Endothelial cell of umbilical vein (primary cell): ENCODE results near the gene PHAX. TPM values are rescaled to one million over a fixed set of nuclear protein-coding genes. Genes with fewer than 3 reads are reported as not detected.
A peak's percentile ranks its signal among the peaks of the same experiment; 100 is the strongest.

Experiments
- BruUV-seq: library from RNA; stranded (reverse); fragments of 400-500 nt; replicated peaks from 2 replicates; lab custom pipeline; 2021; lab: Mats Ljungman, UMichigan
- CTCF ChIA-PET: fragments of 300-600, 350-600 bp; sonication (Branson Sonifier 250); formaldehyde crosslinking; loops from one replicate; lab custom pipeline; 2021; ENCODE audit warnings: antibody characterized with exemption, inconsistent platforms; lab: Charles Lee
- POLR2A ChIA-PET: fragments of 300-600, 350-600 bp; sonication (Branson Sonifier 250); formaldehyde crosslinking; loops from one replicate; lab custom pipeline; 2021; ENCODE audit warnings: antibody characterized with exemption, inconsistent platforms; lab: Charles Lee
- DNase-seq: peaks from one replicate; pipeline ENCODE4 v3.0.0-alpha.2; 2011; ENCODE audit warnings: low read depth, low spot score
- FAIRE-seq: peaks from 2 replicates; lab custom pipeline; 2011; peaks lifted over from hg19 to GRCh38; lab: Jason Lieb, UNC
- H2AFZ ChIP-seq: 2 replicates; pipeline ENCODE4 v1.6.0; 2012; ENCODE audit warnings: low read depth, low read length, control low read depth, inconsistent platforms
- H3K27ac ChIP-seq: 2 replicates; pipeline ENCODE4 v1.5.1; 2011; ENCODE audit warnings: low read depth, mild to moderate bottlenecking, control low read depth, low read length, moderate library complexity; ENCODE audit not compliant: insufficient read depth
- H3K27me3 ChIP-seq, 2 experiments: 2 replicates each; pipeline versions ENCODE4 v1.6.0 to v1.6.1; 2011; ENCODE audit warnings: low read length in 2 of 2, mixed read lengths in 1 of 2; ENCODE audit not compliant: control insufficient read depth in 2 of 2, insufficient read depth in 2 of 2
- H3K36me3 ChIP-seq, 2 experiments: 2 replicates in 1 of 2; 3 replicates in 1 of 2; pipeline ENCODE4 v1.5.1; 2011; ENCODE audit warnings: low read length in 2 of 2, mild to moderate bottlenecking in 1 of 2, moderate library complexity in 1 of 2; ENCODE audit not compliant: control insufficient read depth in 2 of 2, insufficient read depth in 2 of 2; ENCODE audit errors: extremely low read depth in 1 of 2
- H3K4me1 ChIP-seq: 3 replicates; pipeline ENCODE4 v1.5.1; 2011; ENCODE audit warnings: mild to moderate bottlenecking, low read length; ENCODE audit not compliant: control insufficient read depth, insufficient read depth; ENCODE audit errors: extremely low read depth
- H3K4me2 ChIP-seq: 2 replicates; pipeline ENCODE4 v1.6.1; 2011; ENCODE audit warnings: low read length, control low read depth, mixed read lengths; ENCODE audit not compliant: insufficient read depth
- H3K4me3 ChIP-seq, 3 experiments: fragments of 200-600 bp in 1 of 3; sonication (generic), shearing (Covaris generic) in 1 of 3; replicated peaks in 1 of 3; 2 replicates each; pipeline ENCODE4 v1.5.1; 2011 to 2016; ENCODE audit warnings: control low read depth in 3 of 3, low read length in 3 of 3, mild to moderate bottlenecking in 2 of 3, inconsistent platforms in 1 of 3, low read depth in 1 of 3, moderate library complexity in 1 of 3; ENCODE audit not compliant: insufficient read depth in 1 of 3
- H3K79me2 ChIP-seq: 2 replicates; pipeline ENCODE4 v1.6.0; 2012; ENCODE audit warnings: low read length, inconsistent platforms; ENCODE audit not compliant: control insufficient read depth, insufficient read depth
- H3K9ac ChIP-seq: replicated peaks from 2 replicates; pipeline ENCODE3; 2011; ENCODE audit warnings: low read length, control low read depth; ENCODE audit not compliant: insufficient read depth; ENCODE audit errors: extremely low read depth
- H3K9me1 ChIP-seq: replicated peaks from 3 replicates; pipeline ENCODE4 v1.6.0; 2011; ENCODE audit warnings: mild to moderate bottlenecking, low read length; ENCODE audit not compliant: control insufficient read depth, insufficient read depth; ENCODE audit errors: extremely low read depth
- H3K9me3 ChIP-seq: replicated peaks from 2 replicates; pipeline ENCODE4 v1.5.1; 2012; ENCODE audit warnings: low read length, inconsistent platforms; ENCODE audit not compliant: control insufficient read depth, insufficient read depth
- H4K20me1 ChIP-seq: replicated peaks from 2 replicates; pipeline ENCODE3; 2011; ENCODE audit warnings: mild to moderate bottlenecking, low read length; ENCODE audit not compliant: control insufficient read depth, insufficient read depth; ENCODE audit errors: extremely low read depth
- FOS ChIP-seq: IDR thresholded peaks from 2 replicates; pipeline ENCODE4 v1.6.1; 2011; ENCODE audit warnings: mild to moderate bottlenecking, low read length, moderate library complexity, borderline replicate concordance; ENCODE audit not compliant: insufficient read depth
- GATA2 ChIP-seq: IDR thresholded peaks from 2 replicates; pipeline ENCODE4 v1.7.0; 2011; ENCODE audit warnings: low read depth, mild to moderate bottlenecking, moderate library complexity, mixed read lengths, low read length; ENCODE audit not compliant: insufficient read length, insufficient read depth
- JUN ChIP-seq: IDR thresholded peaks from 2 replicates; pipeline ENCODE4 v1.6.1; 2011; ENCODE audit warnings: borderline replicate concordance, low read depth; ENCODE audit not compliant: insufficient read length, insufficient read depth
- MAX ChIP-seq: IDR thresholded peaks from 2 replicates; pipeline ENCODE4 v1.6.1; 2011; ENCODE audit not compliant: insufficient read depth, insufficient read length
- MYC ChIP-seq: IDR thresholded peaks from one replicate; pipeline ENCODE4 v1.6.1; 2011; ENCODE audit warnings: mild to moderate bottlenecking, low read depth, low read length
- POLR2A ChIP-seq: IDR thresholded peaks from 2 replicates; pipeline ENCODE4 v1.6.1; 2012; ENCODE audit warnings: low read depth, mild to moderate bottlenecking, control low read depth, low read length
- POLR2AphosphoS5 ChIP-seq: IDR thresholded peaks from 2 replicates; pipeline ENCODE4 v1.6.1; 2012; ENCODE audit warnings: low read depth, mild to moderate bottlenecking, control low read depth, low read length, moderate library complexity; ENCODE audit not compliant: insufficient read depth
- dilution Hi-C: fragments of 300-500 bp; cut with MboI; formaldehyde crosslinking; loops from one replicate; pipeline ENCODE4 v1.15.0; 2019; ENCODE audit warnings: low sequenced_read_pairs; ENCODE audit not compliant: extremely low pct_ligation_motif_present
- intact Hi-C: fragments of 100-400 bp; cut with micrococcal nuclease; formaldehyde crosslinking; loops from one replicate; pipeline ENCODE4 v1.10.0; 2022
- polyA plus RNA-seq, 4 experiments: library from polyadenylated mRNA; depleted of rRNA in 3 of 4; stranded (reverse) in 3 of 4; unstranded in 1 of 4; fragments of >200 nt; gene quantifications; 2 replicates each; pipeline versions ENCODE4 v1.2.1 to v1.2.3, GENCODE V29; 2011 to 2012; ENCODE audit warnings: missing spikeins in 1 of 4
- total RNA-seq: library from RNA; stranded (reverse); gene quantifications from 2 replicates; pipeline ENCODE4 v1.2.3, GENCODE V29; 2021
- TF ChIP-seq, protein P1 (sequence below), 2 donors: IDR thresholded peaks; 1 replicate in 1 of 2; 2 replicates in 1 of 2; pipeline ENCODE4 v1.5.1; 2011; ENCODE audit warnings: low read length in 2 of 2, mild to moderate bottlenecking in 2 of 2, moderate library complexity in 2 of 2, control low read depth in 1 of 2, inconsistent platforms in 1 of 2, low read depth in 1 of 2; ENCODE audit not compliant: insufficient read depth in 1 of 2; ENCODE audit errors: extremely low read depth in 1 of 2

Gene PHAX
- total and polyA plus RNA-seq, 2 donors (not counting 3 experiments of a cell fraction or from before 2014, with no cell fraction given) = 33.0 to 51.2 TPM

DNA sequence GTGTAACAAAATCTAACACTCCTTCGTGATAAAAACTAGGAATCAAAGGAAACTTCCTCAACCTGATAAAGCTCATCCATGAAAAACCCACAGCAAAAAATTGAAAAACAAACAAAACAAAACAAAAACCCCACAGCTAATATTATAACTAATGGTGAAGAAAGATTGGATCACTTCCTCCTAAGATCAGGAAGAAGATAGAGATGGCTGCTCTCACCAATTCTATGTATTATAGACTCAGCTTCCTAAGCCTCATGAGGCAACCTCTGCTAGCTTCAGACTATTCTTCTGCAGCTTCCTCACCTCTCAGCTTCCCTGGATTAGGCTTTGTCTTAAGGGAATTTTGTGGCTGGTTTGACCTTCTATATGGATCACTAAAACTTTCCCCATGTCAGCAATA is 40.1 kb downstream of the PHAX start:
- Histone ChIP-seq H3K27me3 (no peaks in the 10 kb centered on the region), H3K4me2 (peak overlapping the region; percentile 29), H3K9me1 (no peaks in the 10 kb centered on the region), H2AFZ (peak overlapping the region; percentile 19), H3K9me3 (no peaks in the 10 kb centered on the region), H3K27ac (no peak overlapping the region), H3K4me3 (no peak overlapping the region), H3K36me3 (no peaks in the 10 kb centered on the region), H4K20me1 (no peaks in the 10 kb centered on the region), H3K4me1 (peaks cover 3% of the 10 kb centered on the region), H3K79me2 (no peaks in the 10 kb centered on the region), H3K9ac (no peak overlapping the region)
- intact Hi-C loops (no loop called here), dilution Hi-C loops (no loop called here)
- DNase-seq = no peak
- ChIA-PET CTCF (interaction anchor here (0.7 to 1.7 kb wide), 3 partner anchors 9 to 852 kb away, joined by 3 read pairs; no protein-coding TSS in a partner anchor), POLR2A (no interaction called here)
- FAIRE-seq = no peak
- no TSS peak for BruUV-seq
- TF ChIP-seq POLR2AphosphoS5 (no peak), POLR2A (no peak), MAX (no peak), JUN (no peak), MYC (no peak), FOS (no peak), GATA2 (peak; percentile 66)
- TF ChIP-seq, protein P1, sequence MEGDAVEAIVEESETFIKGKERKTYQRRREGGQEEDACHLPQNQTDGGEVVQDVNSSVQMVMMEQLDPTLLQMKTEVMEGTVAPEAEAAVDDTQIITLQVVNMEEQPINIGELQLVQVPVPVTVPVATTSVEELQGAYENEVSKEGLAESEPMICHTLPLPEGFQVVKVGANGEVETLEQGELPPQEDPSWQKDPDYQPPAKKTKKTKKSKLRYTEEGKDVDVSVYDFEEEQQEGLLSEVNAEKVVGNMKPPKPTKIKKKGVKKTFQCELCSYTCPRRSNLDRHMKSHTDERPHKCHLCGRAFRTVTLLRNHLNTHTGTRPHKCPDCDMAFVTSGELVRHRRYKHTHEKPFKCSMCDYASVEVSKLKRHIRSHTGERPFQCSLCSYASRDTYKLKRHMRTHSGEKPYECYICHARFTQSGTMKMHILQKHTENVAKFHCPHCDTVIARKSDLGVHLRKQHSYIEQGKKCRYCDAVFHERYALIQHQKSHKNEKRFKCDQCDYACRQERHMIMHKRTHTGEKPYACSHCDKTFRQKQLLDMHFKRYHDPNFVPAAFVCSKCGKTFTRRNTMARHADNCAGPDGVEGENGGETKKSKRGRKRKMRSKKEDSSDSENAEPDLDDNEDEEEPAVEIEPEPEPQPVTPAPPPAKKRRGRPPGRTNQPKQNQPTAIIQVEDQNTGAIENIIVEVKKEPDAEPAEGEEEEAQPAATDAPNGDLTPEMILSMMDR (IDR thresholded peaks at IDR 0.05; ENCODE audit: extremely low read depth in 1 of 2, insufficient read depth in 1 of 2, low read depth in 1 of 2, low read length in 2 of 2) = no peak
